LNCaP clone FGC (cell line): ENCODE measurements around the gene RAB44.
"Not testable (repeated sequence)": the region's sequence is repeated elsewhere in the genome, so short reads cannot be mapped to it uniquely, and the experiment has no call there.

ENCODE experiments used
- DNase-seq: peaks from one replicate; pipeline ENCODE4 v3.0.0-alpha.2; 2011; ENCODE audit warnings: low read depth
- H3K4me3 ChIP-seq: 2 replicates; pipeline ENCODE4 v1.5.1; 2011; ENCODE audit warnings: mild to moderate bottlenecking, low read depth, low read length, control low read depth
- CTCF ChIP-seq: IDR thresholded peaks from 2 replicates; pipeline ENCODE4 v1.5.1; 2012; ENCODE audit warnings: mild to moderate bottlenecking; ENCODE audit not compliant: control insufficient read depth, insufficient read depth; ENCODE audit errors: extremely low read depth

The RAB44 gene

GRCh38 chr6:36703081-36703606 is 5.5 kb downstream of the RAB44 start:
- no peak for TF ChIP-seq CTCF
- H3K4me3 ChIP-seq, result no peak overlapping the region
- no peak for DNase-seq

DNA sequence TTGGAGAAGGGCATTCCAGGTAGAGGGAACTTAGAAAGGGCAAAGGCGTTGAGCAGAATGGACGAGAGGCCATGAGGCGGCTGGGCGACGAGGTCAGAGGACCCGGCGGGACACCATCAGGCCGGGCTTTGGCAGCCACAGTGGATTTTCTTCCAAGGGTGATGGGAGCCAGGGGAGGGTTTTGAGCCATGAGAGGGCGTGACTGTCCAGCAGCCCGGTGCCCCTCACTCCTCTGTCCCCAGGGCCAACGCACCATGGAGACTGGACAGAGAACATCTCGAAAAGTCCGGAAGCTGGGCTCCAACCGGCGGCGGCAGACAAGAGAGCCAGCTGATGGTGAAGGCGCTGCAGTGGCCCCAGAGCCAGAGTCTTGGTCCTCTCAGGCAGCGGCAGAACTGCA is 6.4 kb downstream of the RAB44 start:
- no peak for DNase-seq
- no peak overlapping the region for H3K4me3 ChIP-seq
- no peak for TF ChIP-seq CTCF

DNA sequence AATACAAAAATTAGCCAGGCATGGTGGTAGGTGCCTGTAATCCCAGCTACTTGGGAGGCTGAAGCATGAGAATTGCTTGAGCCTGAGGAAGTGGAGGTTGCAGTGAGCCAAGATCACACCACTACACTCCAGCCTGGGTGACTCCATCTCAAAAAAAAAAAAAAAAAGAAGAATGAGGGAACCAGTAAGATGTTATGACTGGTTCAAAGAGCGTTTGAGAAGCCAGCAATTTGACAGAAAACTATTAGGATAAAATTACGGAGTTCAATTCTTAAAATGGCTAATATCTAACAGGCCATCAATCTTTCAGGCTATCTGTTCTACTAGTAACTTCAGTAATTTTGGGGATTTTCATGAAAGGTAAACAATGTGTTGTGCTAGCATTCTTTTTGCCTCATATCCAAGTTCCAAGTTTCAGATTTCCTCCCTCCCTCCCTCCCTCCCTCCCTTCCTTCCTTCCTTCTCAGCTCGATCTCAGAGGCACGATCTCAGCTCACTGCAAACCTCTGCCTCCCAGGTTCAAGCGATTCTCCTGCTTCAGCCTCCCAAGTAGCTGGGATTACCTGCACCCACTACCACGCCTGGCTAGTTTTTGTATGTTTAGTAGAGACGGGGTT is 7.4 kb downstream of the RAB44 start:
- not testable (repeated sequence) for DNase-seq, H3K4me3 ChIP-seq

DNA sequence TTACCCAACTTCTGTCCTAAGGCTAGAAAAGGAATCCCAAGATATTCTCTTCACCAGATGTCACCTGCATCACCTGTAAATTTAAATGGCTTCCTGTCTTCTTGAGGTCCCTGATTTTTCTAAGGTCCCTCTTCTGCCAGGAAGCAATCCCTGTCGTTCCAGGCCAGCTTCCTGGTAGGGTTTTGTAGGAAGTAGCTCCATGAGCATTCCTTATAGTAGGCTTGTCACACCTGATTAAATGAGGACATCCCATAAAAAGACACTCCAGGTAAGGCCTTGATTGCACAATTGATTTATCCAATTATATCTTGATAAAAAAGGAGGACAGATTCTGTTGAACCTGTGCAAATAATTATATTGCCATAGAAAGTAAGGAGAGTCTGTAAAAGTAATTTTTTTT is 8.7 kb downstream of the RAB44 start:
- DNase-seq, result no peak
- no peak for TF ChIP-seq CTCF
- H3K4me3 ChIP-seq, result no peak overlapping the region

- no peak overlapping the region for H3K4me3 ChIP-seq
- DNase-seq, result no peak
- no peak for TF ChIP-seq CTCF
Observed at GRCh38 chr6:36712816-36713215, 15.2 kb downstream of the RAB44 start.

- no peak for DNase-seq
- H3K4me3 ChIP-seq, result no peak overlapping the region
- TF ChIP-seq CTCF, result no peak
Observed at GRCh38 chr6:36713846-36714245, 16.2 kb downstream of the RAB44 start.

- no peak for TF ChIP-seq CTCF
- H3K4me3 ChIP-seq, result no peak overlapping the region
- DNase-seq, result no peak
Observed at GRCh38 chr6:36714511-36714910, 16.9 kb downstream of the RAB44 start.
